SK-N-MC (cell line): ENCODE results near the gene SLC16A4.
"Not testable (repeated sequence)": the region's sequence is repeated elsewhere in the genome, so short reads cannot be mapped to it uniquely, and the experiment has no call there.

Source experiments
- DNase-seq: peaks from one replicate; pipeline ENCODE4 v3.0.0-alpha.2; 2011; ENCODE audit warnings: low read depth, low spot score
- H3K27ac ChIP-seq: fragments of 200-600 bp; sonication (generic); 2 replicates; pipeline ENCODE4 v1.5.1; 2016; ENCODE audit warnings: mixed run types
- H3K36me3 ChIP-seq: fragments of 200-600 bp; sonication (generic); 2 replicates; pipeline ENCODE4 v1.6.1; 2017; ENCODE audit warnings: antibody characterized with exemption, low read length, mixed read lengths; ENCODE audit not compliant: insufficient read depth
- H3K4me3 ChIP-seq: fragments of 200-600 bp; sonication (generic); 2 replicates; pipeline ENCODE4 v1.5.1; 2016
- H3K9ac ChIP-seq: fragments of 200-600 bp; sonication (generic); 2 replicates; pipeline ENCODE4 v1.8.0; 2017; ENCODE audit warnings: mixed run types, mixed read lengths; ENCODE audit not compliant: insufficient read length
- H3K9me3 ChIP-seq: fragments of 200-600 bp; sonication (generic); 2 replicates; pipeline ENCODE4 v1.6.1; 2017; ENCODE audit warnings: low read depth, mild to moderate bottlenecking, antibody characterized with exemption, low read length, moderate library complexity, mixed read lengths
- EZH2 ChIP-seq: fragments of 200-600 bp; sonication (generic); IDR thresholded peaks from one replicate; pipeline ENCODE4 v1.6.1; 2017; ENCODE audit warnings: antibody characterized with exemption
- FOXP2 ChIP-seq: optimal IDR thresholded peaks from 2 replicates; pipeline ENCODE3; 2011; ENCODE audit warnings: mild to moderate bottlenecking, moderate library complexity; ENCODE audit not compliant: insufficient read depth; ENCODE audit errors: extremely low read length, control extremely low read depth
- POLR2AphosphoS5 ChIP-seq: IDR thresholded peaks from 2 replicates; pipeline ENCODE4 v1.6.1; 2012; ENCODE audit warnings: mild to moderate bottlenecking, low read depth, low read length, borderline replicate concordance

SLC16A4 gene

DNA sequence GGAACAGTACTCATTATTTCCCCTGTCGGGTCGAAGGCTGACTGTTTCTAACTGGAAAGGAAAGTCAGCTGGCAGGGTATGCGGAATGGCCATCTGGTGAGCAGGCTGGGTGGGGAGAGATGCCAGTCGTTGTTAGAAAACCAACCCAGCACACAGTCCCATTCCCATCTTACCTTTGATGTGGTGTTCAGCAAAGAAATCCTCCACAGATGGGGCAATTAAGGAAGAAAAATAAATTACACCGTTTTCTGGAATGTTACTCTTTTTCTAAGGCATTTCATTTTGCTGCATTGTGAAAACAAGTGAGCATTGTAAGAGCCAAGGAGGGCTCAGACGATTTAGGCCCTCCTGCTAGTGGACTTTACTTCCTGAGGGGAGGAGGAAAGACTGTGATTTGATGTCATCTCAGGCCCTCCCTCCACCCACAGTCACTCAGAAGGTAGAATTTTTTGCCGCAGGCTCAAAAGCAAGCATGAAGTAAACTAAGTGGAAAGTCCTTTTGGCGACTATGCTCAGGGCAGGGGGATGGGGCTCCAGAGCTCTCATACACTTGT lies at the start of gene SLC16A4:
SLC16A4 (minus strand) TSS at position 335 of the 554 bp plus-strand sequence. CDS start 1,703 bp downstream, outside the sequence.
- Histone ChIP-seq H3K36me3 (peaks cover 3% of the 10 kb centered on the region; the same call in 1 of the 2 replicates), H3K27ac (peak within 1 kb of the TSS; percentile 87), H3K4me3 (peak within 1 kb of the TSS; percentile 76), H3K9ac (peak within 1 kb of the TSS; percentile 49), H3K9me3 (no peaks in the 10 kb centered on the region)
- DNase-seq, result peak; percentile 65
- TF ChIP-seq POLR2AphosphoS5, result peak; percentile 51; the same call in 1 of the 2 replicates
- TF ChIP-seq EZH2, result no peak
- no peak for TF ChIP-seq FOXP2

DNA sequence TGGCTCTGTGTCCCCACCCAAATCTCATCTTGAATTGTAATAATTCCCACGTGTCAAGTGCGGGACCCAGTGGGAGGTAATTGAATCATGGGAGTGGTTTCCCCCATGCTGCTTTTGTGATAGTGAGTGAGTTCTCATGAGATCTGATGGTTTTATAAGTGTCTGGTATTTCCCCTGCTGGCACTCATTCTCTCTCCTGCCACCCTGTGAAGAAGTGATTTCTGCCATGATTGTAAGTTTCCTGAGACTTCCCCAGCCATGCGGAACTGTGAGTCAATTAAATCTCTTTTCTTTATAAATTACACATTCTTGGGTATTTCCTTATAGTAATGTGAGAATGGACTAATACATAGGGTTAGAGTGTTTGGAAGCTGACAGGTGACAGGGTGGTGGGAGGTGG lies 49.0 kb upstream of the SLC16A4 start:
- H3K9ac ChIP-seq, DNase-seq, H3K36me3 ChIP-seq, H3K27ac ChIP-seq, H3K9me3 ChIP-seq, H3K4me3 ChIP-seq: not testable (repeated sequence)

DNA sequence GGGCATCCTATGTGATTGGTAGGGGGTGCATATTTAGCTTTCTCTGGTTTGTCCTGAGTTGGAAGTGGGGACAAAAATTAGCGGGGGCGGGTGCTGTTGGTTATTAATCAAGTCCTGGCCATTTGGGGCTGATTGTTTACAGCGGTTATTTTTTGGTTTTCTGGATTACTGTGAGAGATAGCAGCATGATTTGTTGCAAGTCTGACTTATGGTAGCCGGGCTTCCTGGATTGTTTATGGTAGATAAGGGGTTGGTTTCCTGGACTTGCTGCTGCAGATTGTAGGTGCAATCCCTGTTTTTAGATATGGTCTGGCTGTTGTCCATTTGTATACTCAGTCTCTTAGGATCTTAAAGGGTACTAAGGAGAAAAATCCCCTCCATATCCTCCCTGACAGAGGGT lies 48.1 kb upstream of the SLC16A4 start:
- no peaks in the 10 kb centered on the region for H3K9me3 ChIP-seq
- no peak for TF ChIP-seq FOXP2
- no peak for TF ChIP-seq POLR2AphosphoS5
- TF ChIP-seq EZH2, result no peak
- no peak overlapping the region for H3K27ac ChIP-seq
- DNase-seq, result no peak
- no peaks in the 10 kb centered on the region for H3K36me3 ChIP-seq
- no peak overlapping the region for H3K9ac ChIP-seq
- no peak overlapping the region for H3K4me3 ChIP-seq

DNA sequence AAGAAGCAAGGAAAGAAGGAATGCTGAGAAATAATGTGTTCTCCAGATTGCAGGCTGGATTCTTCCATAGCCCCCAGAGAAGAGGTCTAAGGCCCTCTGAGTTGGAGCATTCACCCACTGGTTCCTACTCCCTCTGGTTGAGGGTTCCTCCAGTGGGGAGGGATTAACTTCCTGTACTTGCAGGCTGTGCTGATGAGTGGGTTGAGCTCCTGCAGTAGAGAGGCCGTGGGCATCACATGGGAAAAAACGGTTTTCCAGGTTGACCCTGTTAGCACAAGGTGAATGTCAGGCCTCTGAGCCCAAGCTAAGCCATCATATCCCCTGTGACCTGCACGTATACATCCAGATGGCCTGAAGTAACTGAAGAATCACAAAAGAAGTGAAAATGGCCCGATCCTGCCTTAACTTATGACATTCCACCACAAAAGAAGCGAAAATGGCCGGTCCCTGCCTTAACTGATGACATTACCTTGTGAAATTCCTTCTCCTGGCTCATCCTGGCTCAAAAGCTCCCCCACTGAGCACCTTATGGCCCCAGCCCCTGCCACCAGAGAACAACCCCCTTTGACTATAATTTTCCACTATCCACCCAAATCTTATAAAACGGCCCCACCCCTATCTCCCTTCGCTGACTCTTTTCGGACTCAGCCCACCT lies 46.9 kb upstream of the SLC16A4 start:
- H3K36me3 ChIP-seq, H3K27ac ChIP-seq, H3K4me3 ChIP-seq, H3K9ac ChIP-seq, H3K9me3 ChIP-seq, DNase-seq: not testable (repeated sequence)

DNA sequence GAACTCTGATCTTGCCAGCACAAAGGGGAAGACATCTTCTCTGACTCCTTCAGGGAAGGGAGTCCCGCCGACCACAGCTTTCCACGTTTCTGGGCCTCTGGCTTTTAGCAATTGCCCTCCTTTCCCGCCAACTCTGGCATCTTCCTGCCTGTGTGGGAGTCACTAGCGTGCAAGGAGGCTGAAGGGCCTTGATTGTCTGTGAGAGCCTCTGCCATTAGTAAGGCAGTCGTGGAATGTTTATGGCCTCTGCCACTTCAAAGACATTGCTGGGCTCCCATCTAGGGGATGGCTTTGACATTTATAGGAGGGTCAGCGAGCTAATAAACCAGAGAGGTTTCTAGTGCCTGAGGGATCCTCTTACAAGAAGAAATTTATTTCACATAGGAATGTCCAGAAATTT lies 45.8 kb upstream of the SLC16A4 start:
- no peaks in the 10 kb centered on the region for H3K36me3 ChIP-seq
- H3K9ac ChIP-seq, result no peak overlapping the region
- no peaks in the 10 kb centered on the region for H3K9me3 ChIP-seq
- no peak for DNase-seq
- no peak for TF ChIP-seq POLR2AphosphoS5
- TF ChIP-seq EZH2, result no peak
- TF ChIP-seq FOXP2, result no peak
- H3K4me3 ChIP-seq, result no peak overlapping the region
- no peak overlapping the region for H3K27ac ChIP-seq

DNA sequence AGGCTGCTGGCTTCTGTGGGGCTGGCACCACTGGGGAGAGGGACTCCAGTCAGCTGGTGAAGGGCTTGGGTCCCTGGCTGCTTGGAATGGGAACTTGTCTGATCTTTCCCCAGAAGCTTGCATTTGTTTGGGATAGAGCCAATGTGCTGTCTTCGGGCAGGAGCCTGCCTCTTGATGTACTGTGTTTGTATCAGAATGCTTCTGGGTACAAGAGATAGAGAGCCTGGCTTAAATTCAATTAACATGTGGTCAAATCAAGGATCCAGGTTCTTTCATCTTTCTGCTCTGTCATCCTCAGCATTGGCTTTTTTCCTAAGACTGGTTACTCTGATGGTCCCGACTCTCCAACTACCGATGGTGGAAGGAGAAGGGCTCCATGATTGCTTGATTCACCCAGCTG lies 44.1 kb upstream of the SLC16A4 start:
- Histone ChIP-seq H3K4me3 (no peak overlapping the region), H3K27ac (no peak overlapping the region), H3K36me3 (no peaks in the 10 kb centered on the region), H3K9me3 (no peaks in the 10 kb centered on the region), H3K9ac (no peak overlapping the region)
- TF ChIP-seq FOXP2 (no peak), POLR2AphosphoS5 (no peak), EZH2 (no peak)
- no peak for DNase-seq

DNA sequence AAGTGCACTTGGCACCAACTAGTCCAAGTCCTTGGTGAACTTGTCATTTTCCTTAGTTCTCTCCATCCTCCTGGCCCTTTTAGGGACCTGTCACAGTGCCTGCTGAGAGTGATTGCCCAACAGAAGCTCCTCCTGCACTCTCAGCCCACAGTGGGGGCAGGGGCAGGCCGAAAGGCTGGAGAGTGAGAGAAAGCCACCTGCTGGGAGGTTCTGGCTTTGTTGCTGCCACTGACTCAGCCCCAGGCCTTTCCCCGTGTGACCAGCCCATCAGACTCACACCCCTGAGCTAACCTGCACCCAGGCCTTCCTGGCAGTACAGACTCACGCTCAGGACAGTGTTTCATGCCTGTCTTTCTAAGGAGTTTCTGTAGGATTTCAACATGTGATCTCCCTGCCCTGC lies 43.0 kb upstream of the SLC16A4 start:
- Histone ChIP-seq H3K9me3 (no peaks in the 10 kb centered on the region), H3K9ac (no peak overlapping the region), H3K4me3 (no peak overlapping the region), H3K27ac (no peak overlapping the region), H3K36me3 (no peaks in the 10 kb centered on the region)
- no peak for TF ChIP-seq POLR2AphosphoS5
- no peak for TF ChIP-seq EZH2
- no peak for TF ChIP-seq FOXP2
- no peak for DNase-seq

DNA sequence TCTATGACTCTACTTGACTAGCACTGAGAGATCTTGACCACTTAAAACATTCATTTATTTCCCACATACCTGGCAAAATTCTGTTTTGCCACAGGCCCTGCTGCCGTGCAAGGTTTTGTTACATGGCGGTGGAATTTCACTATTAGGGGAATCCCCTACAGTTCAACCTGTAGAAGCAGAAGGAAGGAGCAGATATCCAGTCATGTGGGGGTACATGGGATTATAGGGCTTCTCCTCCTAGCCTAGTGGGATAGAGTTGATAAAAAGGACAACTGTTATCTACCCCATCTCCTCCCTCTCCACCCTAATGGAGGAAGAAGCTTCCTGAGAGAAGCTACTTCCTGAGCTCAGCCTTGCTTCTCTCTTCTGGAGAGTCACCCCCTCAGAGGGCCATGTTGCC lies 42.4 kb upstream of the SLC16A4 start:
- Histone ChIP-seq H3K9me3 (no peaks in the 10 kb centered on the region), H3K9ac (no peak overlapping the region), H3K27ac (no peak overlapping the region), H3K36me3 (no peaks in the 10 kb centered on the region), H3K4me3 (no peak overlapping the region)
- TF ChIP-seq POLR2AphosphoS5 (no peak), EZH2 (no peak), FOXP2 (no peak)
- no peak for DNase-seq

DNA sequence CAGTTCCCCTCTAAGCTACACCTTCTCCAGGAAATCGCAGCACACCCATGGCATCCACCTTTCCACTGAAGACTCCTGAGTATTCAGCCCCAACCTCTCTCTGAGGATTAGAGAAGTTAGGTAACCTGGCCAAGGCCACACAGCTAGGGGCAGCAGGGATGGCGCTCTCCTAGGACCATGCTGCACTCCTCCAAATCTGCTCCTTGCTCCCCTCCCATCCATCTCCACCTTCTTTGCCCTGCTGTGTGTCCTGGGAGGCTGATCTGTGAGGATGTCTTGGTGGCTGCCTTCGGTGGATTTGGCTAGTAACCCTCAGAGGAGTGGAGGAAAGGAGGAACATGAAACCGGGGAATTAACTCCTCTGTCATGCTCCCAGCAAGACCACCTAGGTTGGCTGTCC lies 40.1 kb upstream of the SLC16A4 start:
- Histone ChIP-seq H3K9ac (no peak overlapping the region), H3K36me3 (no peaks in the 10 kb centered on the region), H3K4me3 (no peak overlapping the region), H3K27ac (no peak overlapping the region), H3K9me3 (no peaks in the 10 kb centered on the region)
- DNase-seq, result no peak
- TF ChIP-seq FOXP2 (no peak), POLR2AphosphoS5 (no peak), EZH2 (no peak)
